Heart right ventricle (tissue), 16 donors: ENCODE data around the gene LRCH1. TPM values are rescaled to one million over a fixed set of nuclear protein-coding genes. Genes with fewer than 3 reads are reported as not detected.

Experiments used
- ATAC-seq, 8 donors: fragments of 200-7000 bp; cut with Tn5 transposase; one replicate each; pipeline ENCODE4 v1.9.1; 2020; ENCODE audit warnings: mild to moderate bottlenecking in 8 of 8, moderate library complexity in 8 of 8, moderate number of reproducible peaks in 1 of 8
- DNase-seq, 2 donors: peaks; one replicate each; pipeline ENCODE4 v3.0.0-alpha.2; 2020
- H3K27ac ChIP-seq, 10 donors: fragments of 200-600 bp; sonication (generic) in 2 of 10; one replicate each; pipeline versions ENCODE4 v1.5.0 to v1.8.0; 2020 to 2022; ENCODE audit warnings: mild to moderate bottlenecking in 3 of 10
- H3K27me3 ChIP-seq, 7 donors: fragments of 200-600 bp; one replicate each; pipeline ENCODE4 v1.8.0; 2021 to 2022; ENCODE audit warnings: mild to moderate bottlenecking in 2 of 7
- H3K36me3 ChIP-seq, 9 donors: fragments of 200-600 bp; sonication (generic) in 1 of 9; one replicate each; pipeline versions ENCODE4 v1.5.0 to v1.8.0; 2020 to 2022; ENCODE audit warnings: mild to moderate bottlenecking in 2 of 9
- H3K4me1 ChIP-seq, 9 donors: fragments of 200-600 bp; sonication (generic) in 1 of 9; one replicate each; pipeline versions ENCODE4 v1.5.0 to v1.8.0; 2020 to 2022; ENCODE audit warnings: mild to moderate bottlenecking in 4 of 9
- H3K4me3 ChIP-seq, 10 donors: fragments of 200-600 bp; sonication (generic) in 2 of 10; one replicate each; pipeline versions ENCODE4 v1.5.0 to v1.8.0; 2020 to 2022; ENCODE audit warnings: mild to moderate bottlenecking in 7 of 10, moderate library complexity in 2 of 10
- H3K9me3 ChIP-seq, 11 donors: fragments of 200-600 bp in 10 of 11; sonication (generic) in 2 of 11; one replicate each; pipeline versions ENCODE4 v1.5.0 to v1.8.0; 2013 to 2022; ENCODE audit warnings: mild to moderate bottlenecking in 2 of 11, control low read depth in 1 of 11, moderate library complexity in 1 of 11
- CTCF ChIP-seq, 9 donors: fragments of 200-600 bp; sonication (generic) in 2 of 9; IDR thresholded peaks; one replicate each; pipeline versions ENCODE4 v1.5.0 to v1.8.0; 2021 to 2022; ENCODE audit warnings: antibody characterized with exemption in 9 of 9, mild to moderate bottlenecking in 5 of 9, moderate library complexity in 1 of 9
- WGBS, 2 donors: extraction: QIAGEN DNeasy Blood & Tissue Kit; methylation state at CpG; one replicate each; pipeline ENCODE4 v1.1.7; 2013; ENCODE audit warnings: inconsistent platforms in 1 of 2; 5-methylcytosine and 5-hydroxymethylcytosine counted together
- intact Hi-C, 10 donors: fragments of 100-400 bp; cut with DNase I; formaldehyde crosslinking; loops; one replicate each; pipeline versions ENCODE4 v1.11.1 to v1.14.2; 2022
- polyA plus RNA-seq, 2 donors: library from polyadenylated mRNA; stranded (reverse); fragments of 200-250 nt; gene quantifications; one replicate each; pipeline ENCODE4 v1.2.3, GENCODE V29; 2013
- total RNA-seq, 10 donors: library from RNA; stranded (reverse); fragmentation: NEBNext Ultra II Directional in 3 of 10; extraction: Animal tissue kit (Norgen Biotek cat#: 25700) in 3 of 10; gene quantifications; one replicate each; pipeline versions ENCODE4 v1.2.1 to v1.2.4, GENCODE V29; 2021 to 2023
- donor health status: Arrhythmogenic right ventricular cardiomyopathy.
- donor health status: ischemic (EF 13 %, LVEDD 7.1; RV severe dilation, severe dysfunction).
- donor health status: healthy with polysubstance abuse.
- donor health status: DM: no; HTN: yes; CAD: no.
- donor health status: DM: no; HTN: no; CAD: no.
- donor health status: ischemic (EF 25% LVEDD 6.9; RV normal size, moderate dysfunction).
- donor health status: ischemic (EF 25% LVEDD 5.7; RV mildly dilated, moderate dysfunction).
- donor health status: healthy.
- donor health status: DM: yes; HTN: yes; CAD: no.
- donor health status: Ischemic cardiomyopathy.
- donor health status: ischemic (EF 35%, LVEDD 5.7; RV mildly dilated, moderate dysfunction).
- donor health status: nonischemic (EF 11% LVEDD 7.7; RV severe dilation, severe dysfunction).
- donor health status: DM: yes; HTN: yes; CAD: no.
- donor health status: PGD.
- donor health status: ischemic (EF 29% LVEDD 5.4; RV normal size, mild dysfunction).
- donor health status: nonischemic (EF 23%, LVEDD 6.1; RV moderate dilation, normal function).

The LRCH1 gene
- total and polyA plus RNA-seq, 12 donors: 4.1 to 20.3 (median 13.1) TPM

- DNase-seq: no peak
- H3K4me1 ChIP-seq: peaks cover 22 to 93% (median 71%) of the 10 kb centered on the region in 9 donors
- H3K4me3 ChIP-seq: no peak overlapping the region
- H3K36me3 ChIP-seq: no peaks in the 10 kb centered on the region
- H3K9me3 ChIP-seq: no peaks in the 10 kb centered on the region
- TF ChIP-seq CTCF (IDR thresholded peaks at IDR 0.05): no peak
- H3K27me3 ChIP-seq: no peaks in the 10 kb centered on the region
- peak in 5 of 8 donors; percentile 32 to 53 (median 33) for ATAC-seq
- H3K27ac ChIP-seq: peak overlapping the region in 5 of 10 donors; percentile 9 to 51 (median 36)
- 47 to 60% methylated on average over 7 of the region's 7 CpGs for WGBS, 2 donors
- intact Hi-C loops: loop anchor here in 1 of 10 donors (10.0 kb wide), 1 partner anchor 323 kb away; the partner anchor contains the start of gene HTR2A
Measured at GRCh38 chr13:46571909-46572595, 19.1 kb downstream of the LRCH1 start.

- Histone ChIP-seq H3K9me3 (no peaks in the 10 kb centered on the region), H3K4me3 (no peak overlapping the region), H3K27ac (peak overlapping the region in 1 of 10 donors; percentile 48), H3K27me3 (no peaks in the 10 kb centered on the region), H3K4me1 (peaks cover 27 to 94% (median 73%) of the 10 kb centered on the region in 9 donors), H3K36me3 (no peaks in the 10 kb centered on the region)
- ATAC-seq: no peak
- 82 to 85% methylated on average over 6 of the region's 6 CpGs for WGBS, 2 donors
- no peak for DNase-seq
- TF ChIP-seq CTCF (IDR thresholded peaks at IDR 0.05): no peak
- intact Hi-C loops: loop anchor here in 1 of 10 donors (10.0 kb wide), 1 partner anchor 322 kb away; the partner anchor contains the start of gene HTR2A
Measured at GRCh38 chr13:46572752-46573431, 19.9 kb downstream of the LRCH1 start.

- ATAC-seq (peak in 4 of 8 donors; percentile 36 to 49 (median 40)), DNase-seq (no peak)
- no peak for TF ChIP-seq CTCF (IDR thresholded peaks at IDR 0.05)
- H3K27me3 ChIP-seq: no peaks in the 10 kb centered on the region
- H3K4me1 ChIP-seq: peaks cover 28 to 94% (median 82%) of the 10 kb centered on the region in 9 donors
- 30 to 46% methylated on average over 3 of the region's 3 CpGs for WGBS, 2 donors
- H3K9me3 ChIP-seq: no peaks in the 10 kb centered on the region
- no peak overlapping the region for H3K4me3 ChIP-seq
- H3K27ac ChIP-seq: peak overlapping the region in 6 of 10 donors; percentile 13 to 69 (median 54)
- intact Hi-C loops: loop anchor here in 1 of 10 donors (10.0 kb wide), 1 partner anchor 319 kb away; the partner anchor contains the start of gene HTR2A
- no peaks in the 10 kb centered on the region for H3K36me3 ChIP-seq
Measured at GRCh38 chr13:46575301-46575771, 22.4 kb downstream of the LRCH1 start.

GRCh38 chr13:46575818-46576221 is 22.9 kb downstream of the LRCH1 start:
- Histone ChIP-seq H3K4me1 (peaks cover 29 to 94% (median 81%) of the 10 kb centered on the region in 9 donors), H3K27me3 (no peaks in the 10 kb centered on the region), H3K9me3 (no peaks in the 10 kb centered on the region), H3K4me3 (peak overlapping the region in 1 of 10 donors; percentile 9), H3K36me3 (no peaks in the 10 kb centered on the region), H3K27ac (peak overlapping the region in 9 of 10 donors; percentile 3 to 69 (median 36))
- WGBS, 2 donors: 8 to 13% methylated on average over 5 of the region's 5 CpGs
- DNase-seq (peak in 1 of 2 donors; percentile 36), ATAC-seq (peak; percentile 49 to 85 (median 70))
- intact Hi-C loops: loop anchor here in 1 of 10 donors (10.0 kb wide), 1 partner anchor 319 kb away; the partner anchor contains the start of gene HTR2A
- no peak for TF ChIP-seq CTCF (IDR thresholded peaks at IDR 0.05)
